IMR-90 (cell line): Measurements from ENCODE around the gene PLCB4. TPM values are rescaled to one million over a fixed set of nuclear protein-coding genes. Genes with fewer than 3 reads are reported as not detected.

Experiments used
- ATAC-seq: fragments of 200-7000 bp; cut with Tn5 transposase; 2 replicates; pipeline ENCODE4 v1.9.1; 2020; ENCODE audit warnings: low read depth, mild to moderate bottlenecking, moderate library complexity
- BruUV-seq: library from RNA; stranded (reverse); fragments of 400-500 nt; replicated peaks from 2 replicates; lab custom pipeline; 2021; lab: Mats Ljungman, UMichigan
- CTCF ChIA-PET: fragments of 300-600 bp; formaldehyde crosslinking; extraction: SDS; loops from one replicate; lab custom pipeline; 2021; ENCODE audit warnings: antibody characterized with exemption; lab: Yijun Ruan, JAX
- POLR2A ChIA-PET: fragments of 300-600 bp; sonication (Branson Sonifier 250); formaldehyde crosslinking; loops from one replicate; lab custom pipeline; 2022; ENCODE audit warnings: antibody characterized with exemption; ENCODE audit not compliant: unreplicated experiment; lab: Charles Lee
- DNase-seq: peaks from one replicate; pipeline ENCODE4 v3.0.0; 2013
- H2AFZ ChIP-seq: replicated peaks from 2 replicates; pipeline ENCODE3; 2013; ENCODE audit warnings: low read length, mild to moderate bottlenecking; ENCODE audit not compliant: poor library complexity
- H2AK5ac ChIP-seq: 2 replicates; pipeline ENCODE4 v1.6.1; 2013; ENCODE audit warnings: low read depth, low read length, inconsistent platforms
- H2AK9ac ChIP-seq: replicated peaks from 2 replicates; pipeline ENCODE3; 2013; ENCODE audit warnings: mild to moderate bottlenecking, low read depth, low read length, moderate library complexity; ENCODE audit not compliant: poor library complexity
- H2BK120ac ChIP-seq: 2 replicates; pipeline ENCODE4 v1.6.1; 2013; ENCODE audit warnings: low read depth, low read length, inconsistent platforms
- H2BK15ac ChIP-seq: 3 replicates; pipeline ENCODE4 v1.6.1; 2013; ENCODE audit warnings: low read depth, low read length, inconsistent platforms
- H2BK20ac ChIP-seq: 2 replicates; pipeline ENCODE4 v1.6.1; 2013; ENCODE audit warnings: low read depth, mild to moderate bottlenecking, inconsistent platforms, low read length, moderate library complexity
- H2BK5ac ChIP-seq: 2 replicates; pipeline ENCODE4 v1.6.1; 2013; ENCODE audit warnings: mild to moderate bottlenecking, low read depth, low read length, inconsistent platforms; ENCODE audit not compliant: poor library complexity, severe bottlenecking
- H3K14ac ChIP-seq: replicated peaks from 2 replicates; pipeline ENCODE4 v1.6.1; 2013; ENCODE audit warnings: low read depth, low read length, inconsistent platforms
- H3K18ac ChIP-seq: 2 replicates; pipeline ENCODE4 v1.6.1; 2013; ENCODE audit warnings: low read depth, low read length, control low read depth
- H3K23ac ChIP-seq: 2 replicates; pipeline ENCODE4 v1.6.1; 2013; ENCODE audit warnings: low read depth, low read length, inconsistent platforms
- H3K27ac ChIP-seq: 2 replicates; pipeline ENCODE4 v1.5.1; 2013; ENCODE audit warnings: mild to moderate bottlenecking, control low read depth, low read length; ENCODE audit not compliant: insufficient read depth
- H3K27me3 ChIP-seq: 2 replicates; pipeline ENCODE4 v1.6.1; 2013; ENCODE audit warnings: low read length; ENCODE audit not compliant: control insufficient read depth, insufficient read depth
- H3K36me3 ChIP-seq: 2 replicates; pipeline ENCODE4 v1.6.1; 2013; ENCODE audit warnings: low read length, mixed read lengths; ENCODE audit not compliant: control insufficient read depth, insufficient read depth
- H3K4ac ChIP-seq: 2 replicates; pipeline ENCODE4 v1.6.1; 2013; ENCODE audit warnings: low read depth, low read length, inconsistent platforms
- H3K4me1 ChIP-seq: 2 replicates; pipeline ENCODE4 v1.6.1; 2013; ENCODE audit warnings: low read length, mixed read lengths; ENCODE audit not compliant: control insufficient read depth, insufficient read depth
- H3K4me2 ChIP-seq: 2 replicates; pipeline ENCODE4 v1.6.1; 2013; ENCODE audit warnings: low read depth, mild to moderate bottlenecking, control low read depth, low read length, moderate library complexity
- H3K4me3 ChIP-seq: 2 replicates; pipeline ENCODE4 v1.5.1; 2013; ENCODE audit warnings: low read depth, mild to moderate bottlenecking, control low read depth, low read length, moderate library complexity; ENCODE audit not compliant: insufficient read depth
- H3K56ac ChIP-seq: 2 replicates; pipeline ENCODE4 v1.6.1; 2013; ENCODE audit warnings: low read length, inconsistent platforms; ENCODE audit not compliant: insufficient read depth; ENCODE audit errors: extremely low read depth
- H3K79me1 ChIP-seq, 2 experiments: 2 replicates each; pipeline ENCODE4 v1.6.1; 2013; ENCODE audit warnings: low read length in 2 of 2, inconsistent platforms in 1 of 2, low read depth in 1 of 2
- H3K9ac ChIP-seq: 2 replicates; pipeline ENCODE4 v1.6.1; 2013; ENCODE audit warnings: low read depth, low read length, control low read depth
- H3K9me1 ChIP-seq: 2 replicates; pipeline ENCODE4 v1.6.1; 2013; ENCODE audit warnings: low read length, inconsistent platforms; ENCODE audit not compliant: insufficient read depth
- H3K9me3 ChIP-seq: 2 replicates; pipeline ENCODE4 v1.6.1; 2013; ENCODE audit warnings: low read length; ENCODE audit not compliant: control insufficient read depth, insufficient read depth
- H4K20me1 ChIP-seq: 2 replicates; pipeline ENCODE4 v1.6.1; 2013; ENCODE audit warnings: low read length, inconsistent platforms; ENCODE audit not compliant: insufficient read depth
- H4K5ac ChIP-seq: 2 replicates; pipeline ENCODE4 v1.6.1; 2013; ENCODE audit warnings: mild to moderate bottlenecking, low read depth, low read length, control low read depth
- H4K8ac ChIP-seq, 2 experiments: 2 replicates each; pipeline ENCODE4 v1.6.1; 2013; ENCODE audit warnings: low read depth in 2 of 2, low read length in 2 of 2, control low read depth in 1 of 2, inconsistent platforms in 1 of 2
- H4K91ac ChIP-seq: 2 replicates; pipeline ENCODE4 v1.6.1; 2013; ENCODE audit warnings: low read depth, low read length, inconsistent platforms; ENCODE audit not compliant: insufficient read depth
- CEBPB ChIP-seq: IDR thresholded peaks from 2 replicates; pipeline ENCODE4 v1.6.1; 2012; ENCODE audit warnings: low read depth, low read length, improper control_type of control experiment
- WGBS, 2 experiments: methylation state at CpG; one replicate each; pipeline versions ENCODE4 v1.1.5 to v1.1.7; 2013; ENCODE audit warnings: missing lambda C conversion rate in 2 of 2; ENCODE audit not compliant: insufficient read length in 1 of 2; ENCODE audit errors: extremely low coverage in 2 of 2; 5-methylcytosine and 5-hydroxymethylcytosine counted together
- dilution Hi-C: fragments of 300-500 bp; cut with HindIII; formaldehyde crosslinking; loops from one replicate; pipeline ENCODE4 v1.14.3; 2018; ENCODE audit warnings: low sequenced_read_pairs; ENCODE audit not compliant: unreplicated experiment
- in situ Hi-C: fragments of 300-500 bp; cut with MboI; formaldehyde crosslinking; loops from 3 replicates; pipeline ENCODE4 v1.14.3; 2019; ENCODE audit warnings: low sequenced_read_pairs, inconsistent platforms, mixed read lengths
- intact Hi-C: fragments of 100-400 bp; cut with micrococcal nuclease; formaldehyde crosslinking; loops from 2 replicates; pipeline ENCODE4 v1.10.0; 2022
- polyA plus RNA-seq, 3 experiments: library from polyadenylated mRNA; depleted of rRNA; stranded (reverse); fragments of >200 nt; gene quantifications; 2 replicates each; pipeline ENCODE4 v1.2.3, GENCODE V29; 2012; ENCODE audit warnings: low replicate concordance in 1 of 3
- total RNA-seq: library from RNA; depleted of rRNA; stranded (reverse); fragments of >200 nt; gene quantifications from 2 replicates; pipeline ENCODE4 v1.2.3, GENCODE V29; 2012
- TF ChIP-seq, protein P1 (sequence below): fragments of 150-350 bp; IDR thresholded peaks from 2 replicates; pipeline ENCODE4 v1.6.1; 2016; ENCODE audit warnings: low read depth, mild to moderate bottlenecking, low read length, moderate library complexity, borderline replicate concordance

Gene PLCB4
- total and polyA plus RNA-seq, 2 of the 4 experiments (the other 2 are of a cell fraction) = 12.5 to 24.0 TPM

GRCh38 chr20:9398882-9399281 lies 330.0 kb downstream of the PLCB4 start:
- no peak for ATAC-seq
- Histone ChIP-seq H3K4me3 (no peak overlapping the region), H2BK120ac (no peak overlapping the region), H4K5ac (no peak overlapping the region), H3K23ac (no peak overlapping the region), H2BK15ac (no peak overlapping the region), H3K14ac (no peak overlapping the region; the same call in 1 of the 2 replicates), H3K18ac (no peak overlapping the region), H4K20me1 (no peaks in the 10 kb centered on the region), H2AFZ (no peak overlapping the region), H2AK5ac (no peak overlapping the region), H3K4me1 (peaks cover 6% of the 10 kb centered on the region), H2AK9ac (no peak overlapping the region), H3K56ac (no peak overlapping the region), H3K27me3 (no peaks in the 10 kb centered on the region), H3K4ac (no peak overlapping the region), H3K4me2 (no peak overlapping the region), H3K9ac (no peak overlapping the region), H4K91ac (no peak overlapping the region), H2BK5ac (no peak overlapping the region), H3K27ac (no peak overlapping the region), H4K8ac (no peak overlapping the region), H2BK20ac (no peak overlapping the region), H3K36me3 (peaks cover 21% of the 10 kb centered on the region), H3K9me1 (peaks cover 9% of the 10 kb centered on the region), H3K79me1 (peaks cover 0 to 14% of the 10 kb centered on the region in 2 experiments; a peak in 1 of 4 replicates), H3K9me3 (no peaks in the 10 kb centered on the region)
- WGBS, 2 experiments = no CpG with 5 or more reads among the region's 4 CpGs
- in situ Hi-C loops = no loop called here
- BruUV-seq = no TSS peak
- no peak for DNase-seq
- ChIA-PET CTCF (no interaction called here), POLR2A (no interaction called here)
- no peak for TF ChIP-seq CEBPB
- TF ChIP-seq, protein P1, sequence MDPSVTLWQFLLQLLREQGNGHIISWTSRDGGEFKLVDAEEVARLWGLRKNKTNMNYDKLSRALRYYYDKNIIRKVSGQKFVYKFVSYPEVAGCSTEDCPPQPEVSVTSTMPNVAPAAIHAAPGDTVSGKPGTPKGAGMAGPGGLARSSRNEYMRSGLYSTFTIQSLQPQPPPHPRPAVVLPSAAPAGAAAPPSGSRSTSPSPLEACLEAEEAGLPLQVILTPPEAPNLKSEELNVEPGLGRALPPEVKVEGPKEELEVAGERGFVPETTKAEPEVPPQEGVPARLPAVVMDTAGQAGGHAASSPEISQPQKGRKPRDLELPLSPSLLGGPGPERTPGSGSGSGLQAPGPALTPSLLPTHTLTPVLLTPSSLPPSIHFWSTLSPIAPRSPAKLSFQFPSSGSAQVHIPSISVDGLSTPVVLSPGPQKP = no peak
- dilution Hi-C loops = no loop called here
- intact Hi-C loops = no loop called here
